HepG2 (cell line): ENCODE data around the gene MAPK11. TPM values are rescaled to one million over a fixed set of nuclear protein-coding genes. Genes with fewer than 3 reads are reported as not detected.

ENCODE experiments used
- DBP ChIP-seq: sonication (generic); formaldehyde crosslinking; IDR thresholded peaks from 2 replicates; pipeline ENCODE4 v1.4.0; 2020; ENCODE audit warnings: missing genetic modification reagents; ENCODE audit errors: not compliant biosample characterization
- HNF1A ChIP-seq, 2 experiments: sonication (generic) in 1 of 2; formaldehyde crosslinking in 1 of 2; IDR thresholded peaks; 2 replicates each; pipeline versions ENCODE4 v1.4.0 to v1.6.1; 2016 to 2020; ENCODE audit warnings: borderline replicate concordance in 1 of 2, low read depth in 1 of 2, mild to moderate bottlenecking in 1 of 2, missing genetic modification reagents in 1 of 2
- IRX3 ChIP-seq: sonication (generic); formaldehyde crosslinking; IDR thresholded peaks from 2 replicates; pipeline ENCODE4 v1.8.1; 2023; ENCODE audit warnings: mild to moderate bottlenecking, low read depth, missing genetic modification reagents, borderline replicate concordance
- MEIS1 ChIP-seq: sonication (generic); formaldehyde crosslinking; IDR thresholded peaks from 2 replicates; pipeline ENCODE4 v1.9.0; 2021; ENCODE audit warnings: mild to moderate bottlenecking, missing genetic modification reagents, moderate library complexity, borderline replicate concordance
- PATZ1 ChIP-seq: sonication (generic); formaldehyde crosslinking; IDR thresholded peaks from 2 replicates; pipeline ENCODE4 v1.4.0; 2020; ENCODE audit warnings: missing genetic modification reagents
- PITX1 ChIP-seq: sonication (generic); formaldehyde crosslinking; IDR thresholded peaks from 2 replicates; pipeline ENCODE4 v1.5.1; 2020; ENCODE audit warnings: mild to moderate bottlenecking, missing genetic modification reagents
- ZBTB38 ChIP-seq: sonication (generic); formaldehyde crosslinking; IDR thresholded peaks from 2 replicates; pipeline ENCODE4 v1.5.1; 2020; ENCODE audit warnings: mild to moderate bottlenecking, missing genetic modification reagents
- ZNF326 ChIP-seq: sonication (generic); formaldehyde crosslinking; IDR thresholded peaks from 2 replicates; pipeline ENCODE4 v1.4.0; 2020; ENCODE audit warnings: missing genetic modification reagents, borderline replicate concordance
- ZNF512B ChIP-seq: sonication (generic); formaldehyde crosslinking; IDR thresholded peaks from 2 replicates; pipeline ENCODE4 v1.5.1; 2020; ENCODE audit warnings: missing genetic modification reagents, mild to moderate bottlenecking, borderline replicate concordance
- ZNF75D ChIP-seq: sonication (generic); formaldehyde crosslinking; IDR thresholded peaks from 2 replicates; pipeline ENCODE4 v1.8.1; 2023; ENCODE audit warnings: missing genetic modification reagents, mild to moderate bottlenecking, borderline replicate concordance
- ZSCAN12 ChIP-seq: sonication (generic); formaldehyde crosslinking; IDR thresholded peaks from 2 replicates; pipeline ENCODE4 v1.9.0; 2021; ENCODE audit warnings: mild to moderate bottlenecking, missing genetic modification reagents
- polyA plus RNA-seq, 8 experiments: library from polyadenylated mRNA; depleted of rRNA in 3 of 8; stranded (reverse) in 7 of 8; unstranded in 1 of 8; fragments of >200 nt; fragmentation: Illumina TruSeq in 4 of 8; extraction: Trizol in 4 of 8; gene quantifications; 2 replicates each; pipeline versions ENCODE4 v1.2.1 to v1.2.3, GENCODE V29; 2011 to 2016; ENCODE audit warnings: low read depth in 4 of 8, missing spikeins in 1 of 8, mixed read lengths in 1 of 8; ENCODE audit not compliant: insufficient read depth in 1 of 8
- total RNA-seq, 5 experiments: library from RNA; depleted of rRNA; stranded (reverse); fragments of >200 nt; fragmentation: Illumina TruSeq; extraction: Trizol; gene quantifications; 2 replicates each; pipeline ENCODE4 v1.2.3, GENCODE V29; 2016; ENCODE audit warnings: low read depth in 1 of 5

The MAPK11 gene
- total and polyA plus RNA-seq, 2 of the 13 experiments (the other 11 are each of a cell fraction or from before 2014, with no cell fraction given) = 0.15 to 0.17 TPM

GRCh38 chr22:50250555-50251476, 19.4 kb downstream of the MAPK11 start, which contains the start of gene HDAC10 (continued):
- TF ChIP-seq PATZ1 (peak; percentile 13; the same call in 1 of the 2 replicates), ZNF326 (CRISPR knock-in tag) (no peak; the same call in 1 of the 2 replicates), MEIS1 (0 out of 2 replicates have a peak, but pooled peaks have one; percentile 5), ZNF512B (no peak), PITX1 (no peak), IRX3 (CRISPR knock-in tag) (no peak), ZNF75D (CRISPR knock-in tag) (no peak), HNF1A (IDR thresholded peaks at IDR 0.05; ENCODE audit: low read depth) (no peak), HNF1A (CRISPR knock-in tag; IDR thresholded peaks at IDR 0.05; ENCODE audit: borderline replicate concordance) (0 out of 2 replicates have a peak, but pooled peaks have one; percentile 37), ZSCAN12 (no peak), ZBTB38 (CRISPR knock-in tag) (0 out of 2 replicates have a peak, but pooled peaks have one; percentile 25), DBP (CRISPR knock-in tag) (no peak)
